ENCODE data around the gene IL26.

DNA sequence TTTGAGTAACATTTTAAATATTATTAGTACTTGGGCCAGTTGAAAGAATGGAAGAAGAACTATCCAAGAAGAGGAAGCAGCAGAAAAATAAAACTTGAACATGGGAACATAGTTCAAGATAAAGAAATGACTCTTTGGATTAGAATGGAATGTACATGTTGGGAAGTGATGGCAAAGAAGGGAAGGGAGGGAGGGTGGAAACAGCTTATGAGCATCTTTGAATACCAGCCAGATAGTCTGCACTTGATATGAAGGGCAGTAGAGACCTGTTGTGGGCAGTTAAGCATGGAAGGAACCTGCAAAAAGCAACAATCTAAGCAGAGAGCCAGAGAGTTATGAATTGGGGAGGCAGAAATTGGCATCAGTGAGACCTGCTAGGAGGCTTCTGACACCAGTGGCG is 37.8 kb upstream of the IL26 start:
- TF ChIP-seq POLR2AphosphoS5 (IDR thresholded peaks at IDR 0.05) (no peak), POLR2A (IDR thresholded peaks at IDR 0.05) (no peak), EP300 (IDR thresholded peaks at IDR 0.05) (no peak)

All from gastroesophageal sphincter (tissue), 2 donors.